HG02938 (cell line): ENCODE measurements around the gene C2orf92.

Experiments
- ATAC-seq: cut with Tn5 transposase; IDR thresholded peaks from one replicate; pipeline ENCODE4 v1.9.1; 2021; ENCODE audit warnings: mild to moderate bottlenecking, moderate library complexity; ENCODE audit not compliant: unreplicated experiment

The C2orf92 gene

DNA sequence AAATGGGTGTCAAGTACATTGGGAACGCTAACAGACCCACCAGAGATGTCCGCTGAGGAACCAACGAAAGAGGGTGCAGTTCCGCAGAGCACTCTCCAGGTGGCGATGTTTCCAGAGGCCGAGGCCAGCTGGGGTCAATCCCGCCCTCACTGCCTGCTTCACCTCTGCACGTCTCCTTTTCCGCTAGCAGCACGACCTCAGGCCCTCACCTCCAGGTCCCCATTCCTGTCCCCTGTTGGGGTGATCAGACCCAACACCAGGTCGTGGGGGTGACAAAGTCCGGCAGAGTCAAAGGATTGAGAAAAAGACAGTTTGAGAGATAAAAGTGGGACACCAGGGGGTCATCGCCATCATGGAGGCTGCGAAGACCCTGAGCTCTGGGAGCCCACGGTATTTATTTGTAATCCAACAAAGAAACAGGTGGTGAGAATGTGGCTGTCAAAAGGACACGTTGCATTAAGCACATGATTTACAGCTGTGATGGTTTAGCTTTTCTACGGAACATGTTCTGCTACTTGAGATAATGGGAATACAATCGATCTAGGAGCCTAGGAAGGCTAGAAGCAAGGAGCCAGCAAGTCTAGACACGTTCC is 71.2 kb downstream of the C2orf92 start:
- no peak for ATAC-seq

DNA sequence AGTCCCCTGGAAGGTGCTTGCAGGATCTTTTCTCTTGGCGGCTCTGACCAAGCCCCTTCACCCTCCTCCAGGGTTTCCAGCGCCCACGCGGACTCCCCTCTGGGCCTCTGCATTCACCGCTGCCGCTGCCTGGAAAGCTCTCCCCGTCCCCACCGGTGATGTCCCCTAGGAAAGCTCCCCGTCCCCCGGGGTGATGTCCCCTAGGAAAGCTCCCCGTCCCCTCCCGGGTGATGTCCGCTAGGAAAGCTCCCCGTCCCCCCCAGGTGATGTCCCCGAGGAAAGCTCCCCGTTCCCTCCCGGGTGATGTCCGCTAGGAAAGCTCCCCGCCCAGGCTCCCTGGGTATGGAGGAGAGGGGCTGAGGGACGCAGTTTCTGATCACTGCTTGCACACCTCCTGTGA is 71.7 kb downstream of the C2orf92 start:
- ATAC-seq, result no peak

DNA sequence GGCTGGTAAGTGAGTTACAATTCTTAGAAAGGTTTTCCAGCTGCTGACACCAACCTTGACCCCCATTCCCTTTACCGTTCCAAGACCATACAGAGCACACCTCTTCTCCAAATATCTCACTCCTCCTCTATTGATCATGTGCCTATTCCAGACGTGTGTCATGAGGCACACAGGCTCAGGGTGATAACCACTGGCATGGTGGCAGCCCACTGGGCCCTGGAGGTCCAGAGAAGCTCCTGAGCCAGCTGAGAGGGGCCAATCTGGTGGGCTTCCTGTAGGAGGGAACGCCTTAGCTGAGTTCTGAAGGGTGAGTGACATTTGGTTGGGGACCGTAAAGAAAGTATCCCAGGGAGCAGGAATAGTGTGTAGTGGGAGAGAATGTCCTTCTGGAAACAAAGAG is 72.2 kb downstream of the C2orf92 start:
- ATAC-seq, result no peak

DNA sequence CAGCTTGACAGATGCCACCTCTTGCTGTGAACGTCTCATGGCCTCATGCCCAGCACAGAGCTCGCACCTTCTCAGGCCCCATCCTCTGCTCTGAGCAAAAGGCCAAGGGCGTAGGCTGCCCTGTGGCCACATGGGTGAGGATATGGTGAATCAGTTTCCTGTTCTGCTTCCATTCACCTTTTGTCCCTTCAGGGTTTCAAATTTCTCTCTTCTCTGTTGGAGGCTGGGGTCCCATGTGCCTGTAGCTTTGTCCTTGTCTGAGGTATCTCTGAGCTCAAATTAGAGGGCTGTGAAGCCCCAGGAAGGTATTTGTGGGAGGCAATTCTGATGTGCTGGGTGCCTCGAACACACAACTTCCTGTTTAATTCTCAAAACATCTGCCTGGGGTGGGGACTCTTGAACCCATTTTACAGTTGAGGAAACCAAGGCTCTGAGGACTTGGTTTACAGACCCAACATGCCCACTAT is 72.9 kb downstream of the C2orf92 start:
- no peak for ATAC-seq

DNA sequence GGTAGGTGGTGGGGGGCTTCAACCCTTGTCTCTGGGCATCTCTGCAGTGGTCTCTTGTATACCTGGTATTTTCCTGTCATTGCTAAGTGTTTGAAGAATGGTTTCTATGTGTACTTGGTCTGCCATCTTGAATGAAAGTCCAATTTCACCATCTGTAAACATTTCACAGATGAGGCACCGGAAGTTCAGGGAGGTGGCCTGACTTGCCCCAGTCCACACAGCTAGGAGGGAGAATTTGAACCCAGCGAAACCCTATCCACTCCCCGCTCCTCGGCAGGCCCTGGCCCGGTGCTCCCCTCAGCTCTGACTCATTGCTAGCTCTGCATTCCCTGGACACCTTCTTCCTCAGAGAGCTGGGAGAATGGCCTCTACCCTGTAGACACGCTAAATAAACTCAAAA is 74.4 kb downstream of the C2orf92 start:
- no peak for ATAC-seq

DNA sequence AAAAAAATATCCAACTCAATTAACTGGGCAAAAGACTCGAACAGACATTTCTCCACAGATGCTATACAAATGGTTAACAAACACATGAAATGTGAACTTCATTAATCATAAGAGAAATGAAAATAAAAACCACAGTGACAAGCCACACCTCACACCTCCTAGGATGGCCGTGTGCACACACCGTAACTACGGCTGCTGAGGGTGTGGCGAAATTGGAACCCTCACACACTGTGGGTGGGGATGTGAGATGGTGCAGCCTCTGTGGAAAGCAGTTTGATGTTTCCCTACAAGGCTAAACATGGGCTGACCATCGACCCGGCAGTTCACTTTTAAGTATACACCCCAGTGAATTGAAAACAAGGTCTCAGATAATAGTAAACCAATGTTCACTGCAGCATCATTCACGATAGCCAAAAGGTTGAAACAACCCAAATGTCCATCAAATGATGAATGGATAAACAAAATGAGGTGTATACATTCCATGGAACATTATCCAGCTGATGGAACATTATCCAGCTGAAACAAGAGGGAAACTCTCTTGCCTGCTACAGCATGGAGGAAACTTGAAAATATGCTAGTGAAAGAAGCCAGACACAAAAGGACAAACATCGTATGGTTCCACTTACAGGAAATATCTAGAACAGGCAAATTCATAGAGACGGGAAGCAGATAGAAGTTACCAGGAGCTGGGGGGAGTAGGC is 76.1 kb downstream of the C2orf92 start:
- no peak for ATAC-seq

DNA sequence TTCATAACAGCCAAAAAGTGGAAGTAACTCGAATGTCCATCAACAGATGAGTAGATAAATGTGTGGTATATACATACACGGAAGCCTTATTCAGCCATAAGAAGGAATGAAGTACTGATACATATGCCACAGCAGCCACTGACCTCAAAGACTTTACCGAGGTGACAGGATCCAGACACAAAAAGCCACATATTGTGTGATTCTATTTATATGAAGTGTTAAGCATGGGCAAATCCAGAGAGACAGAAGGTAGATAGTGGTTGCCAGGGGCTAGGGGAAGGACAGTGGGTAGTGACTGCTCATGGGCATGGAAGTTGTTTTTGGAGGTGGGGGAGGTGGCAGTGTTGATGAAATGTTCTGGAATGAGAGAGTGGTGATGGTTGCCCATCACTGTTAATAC is 77.8 kb downstream of the C2orf92 start:
- no peak for ATAC-seq

DNA sequence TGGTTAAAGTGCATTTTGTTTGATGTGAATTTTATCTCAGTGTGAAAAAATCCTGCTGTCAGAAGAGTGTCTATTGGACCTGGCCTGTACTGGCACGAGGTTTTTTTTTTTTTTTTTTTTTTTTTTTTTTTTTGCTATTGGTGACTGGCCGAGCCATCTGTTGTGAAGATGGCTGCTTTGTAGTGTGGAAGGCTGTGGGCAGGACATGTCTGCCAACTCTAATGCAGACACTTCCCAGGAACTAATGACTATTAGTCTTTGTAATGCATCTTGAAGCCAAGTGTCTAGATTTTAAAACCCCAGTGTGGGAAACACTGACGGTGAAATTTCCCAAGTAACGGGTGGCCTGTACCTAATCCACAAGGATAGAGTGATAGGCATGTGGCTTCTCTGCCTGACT is 78.2 kb downstream of the C2orf92 start:
- no peak for ATAC-seq

DNA sequence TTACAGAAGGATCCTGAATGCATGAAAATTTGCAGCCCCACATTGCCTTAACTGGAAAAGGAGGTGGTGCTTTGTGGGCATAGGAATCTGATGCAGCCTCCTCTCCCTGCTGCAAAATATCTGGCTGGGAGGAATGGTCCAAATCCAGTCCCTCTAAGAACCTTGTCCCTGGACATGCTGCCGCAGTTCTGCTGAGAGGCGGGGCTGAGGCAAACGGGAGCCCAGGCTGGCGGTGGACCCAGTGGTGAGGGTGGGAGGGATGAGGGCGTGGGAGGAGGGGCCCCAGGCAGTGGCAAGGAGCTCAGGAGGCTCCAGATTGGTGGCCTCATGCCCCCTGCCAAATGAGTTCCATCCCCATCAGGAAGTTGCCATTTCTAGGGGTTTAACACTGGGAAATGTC is 80.1 kb downstream of the C2orf92 start:
- no peak for ATAC-seq

DNA sequence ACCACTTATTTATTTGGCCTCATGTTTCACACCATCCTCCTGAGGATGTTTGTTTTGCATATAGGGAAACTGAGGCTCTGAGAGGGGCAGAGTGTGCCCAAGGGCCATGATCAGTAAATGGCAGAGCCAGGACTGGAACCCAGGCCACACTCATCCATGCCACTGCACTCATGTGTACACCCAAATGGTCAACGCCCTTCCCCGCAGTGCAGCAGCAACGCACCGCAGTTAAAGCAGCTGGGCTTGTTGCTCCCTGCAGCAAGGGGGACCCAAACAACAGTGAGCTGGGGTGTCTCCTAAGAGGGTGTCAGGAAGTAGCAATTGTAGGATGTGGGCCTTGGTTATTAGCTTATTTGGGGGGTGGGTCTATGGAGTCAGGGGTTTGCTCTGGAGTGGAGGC is 80.5 kb downstream of the C2orf92 start:
- ATAC-seq, result no peak

DNA sequence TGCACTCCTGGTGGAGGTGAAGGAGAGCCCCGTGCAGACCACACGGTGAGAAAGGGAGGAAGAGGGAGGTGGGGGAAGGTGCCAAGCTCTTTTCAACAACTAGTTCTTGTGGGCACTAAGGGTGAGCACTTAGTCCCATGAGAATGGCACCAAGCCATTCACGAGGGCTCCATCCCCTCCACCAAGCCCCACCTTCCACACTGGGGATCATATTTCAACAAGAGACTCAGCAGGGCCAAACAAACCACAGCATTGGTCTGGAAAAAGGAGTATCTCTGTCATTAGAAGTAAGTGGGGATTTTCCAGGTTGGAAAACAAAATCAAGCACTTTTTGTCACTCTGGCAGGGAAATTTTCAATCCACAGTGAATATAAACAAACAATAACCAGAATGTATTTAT is 82.2 kb downstream of the C2orf92 start:
- no peak for ATAC-seq
